GM21528 (cell line): ENCODE measurements around the gene TIMM13.

Experiments
- ATAC-seq: cut with Tn5 transposase; IDR thresholded peaks from one replicate; pipeline ENCODE4 v1.9.1; 2021; ENCODE audit warnings: mild to moderate bottlenecking, moderate library complexity; ENCODE audit not compliant: unreplicated experiment, low FRiP score

TIMM13 gene

DNA sequence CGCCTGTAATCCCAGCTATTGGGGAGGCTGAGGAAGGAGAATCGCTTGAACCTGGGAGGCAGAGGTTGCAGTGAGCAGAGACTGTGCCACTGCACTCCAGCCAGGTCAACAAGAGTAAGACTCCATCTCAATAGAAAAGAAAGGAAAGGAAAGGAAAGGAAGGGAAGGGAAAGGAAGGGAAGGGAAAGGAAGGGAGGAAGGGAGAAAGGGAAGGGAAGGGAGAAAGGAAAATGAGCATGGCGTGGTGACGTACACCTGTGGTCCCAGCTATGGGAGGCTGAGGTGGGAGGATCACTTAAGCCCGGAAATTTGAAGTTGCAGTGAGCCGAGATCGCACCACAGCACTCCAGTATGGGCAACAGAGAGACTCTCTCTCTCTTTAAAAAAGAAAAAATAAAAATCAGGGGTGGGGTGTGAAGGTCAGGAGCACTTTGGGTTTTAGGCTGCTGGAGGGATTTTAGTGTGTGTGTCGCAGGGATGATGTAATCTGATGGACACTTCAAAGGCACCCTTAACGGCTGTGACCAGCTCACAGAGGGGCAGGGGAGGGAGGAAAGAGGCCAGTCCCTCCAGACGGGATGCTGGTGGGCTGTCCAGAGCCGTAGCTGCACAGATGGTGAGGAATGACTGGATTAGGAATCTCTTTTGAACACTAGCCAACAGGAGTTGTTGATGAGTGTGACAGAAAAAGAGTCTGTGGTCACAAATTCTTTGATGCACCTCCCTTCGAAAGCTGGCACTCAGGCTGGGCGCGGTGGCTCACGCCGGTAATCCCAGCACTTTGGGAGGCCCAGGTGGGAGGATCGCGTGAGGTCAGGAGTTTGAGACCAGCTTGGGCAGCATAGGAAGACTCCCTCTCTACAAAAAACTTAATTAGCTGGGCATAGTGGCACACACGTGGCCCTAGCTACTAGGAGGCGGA is 39.8 kb downstream of the TIMM13 start:
- no peak for ATAC-seq

DNA sequence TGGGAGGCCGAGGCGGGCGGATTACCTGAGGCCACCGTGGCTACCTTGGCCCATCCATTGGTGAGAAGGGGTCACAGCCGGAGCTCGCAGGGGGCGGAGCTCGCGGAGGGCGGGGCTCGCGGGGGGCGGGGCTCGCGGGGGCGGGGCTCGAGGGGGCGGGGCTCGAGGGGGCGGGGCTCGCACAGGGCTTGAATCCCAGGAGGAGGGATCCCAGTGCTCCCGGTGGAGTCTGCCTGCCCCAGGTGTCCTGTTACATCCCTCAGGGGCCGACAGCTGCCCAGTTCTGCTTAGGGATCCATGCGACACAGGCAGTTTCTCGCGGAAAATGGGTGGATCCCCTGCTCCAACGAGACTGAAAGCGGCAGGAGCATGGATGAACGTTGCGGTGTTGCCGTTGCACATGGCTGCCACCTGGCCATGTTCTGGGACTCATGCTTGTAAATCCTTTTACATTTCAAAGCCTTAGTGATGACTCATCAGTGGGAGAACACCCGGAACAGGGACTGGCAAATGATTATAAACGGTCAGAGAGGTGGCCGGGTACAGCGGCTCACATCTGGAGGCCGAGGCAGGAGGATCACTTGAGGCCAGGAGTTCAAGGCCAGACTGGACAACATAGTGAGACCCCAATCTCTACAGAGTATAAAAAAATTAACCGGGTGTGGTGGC is 42.2 kb downstream of the TIMM13 start:
- no peak for ATAC-seq

DNA sequence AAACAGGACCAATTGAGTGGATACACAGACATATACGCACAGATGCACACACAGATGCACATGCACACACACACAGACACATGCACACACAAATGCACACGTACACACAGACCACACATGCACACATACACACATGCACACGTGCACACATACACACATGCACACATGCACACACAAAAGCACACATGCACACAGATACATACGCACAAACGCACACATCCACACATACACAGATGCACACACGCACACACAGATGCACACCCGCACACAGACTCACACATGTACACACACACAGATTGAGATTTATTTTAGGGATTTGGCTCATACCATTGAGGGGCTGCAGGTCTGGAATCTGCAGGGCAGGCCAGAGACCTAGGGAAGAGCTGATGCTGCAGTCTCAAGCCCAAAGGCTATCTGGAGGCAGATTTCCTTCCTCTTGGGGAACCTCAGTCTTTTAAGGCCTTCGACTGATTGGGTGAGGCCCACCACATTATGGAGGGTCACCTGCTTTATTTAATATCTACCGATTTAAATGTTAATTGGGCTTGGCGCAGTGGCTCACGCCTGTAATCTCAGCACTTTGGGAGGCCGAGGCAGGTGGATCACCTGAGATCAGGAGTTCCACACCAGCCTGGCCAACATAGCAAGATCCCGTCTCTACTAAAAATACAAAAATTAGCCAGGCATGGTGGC is 44.7 kb downstream of the TIMM13 start:
- no peak for ATAC-seq

DNA sequence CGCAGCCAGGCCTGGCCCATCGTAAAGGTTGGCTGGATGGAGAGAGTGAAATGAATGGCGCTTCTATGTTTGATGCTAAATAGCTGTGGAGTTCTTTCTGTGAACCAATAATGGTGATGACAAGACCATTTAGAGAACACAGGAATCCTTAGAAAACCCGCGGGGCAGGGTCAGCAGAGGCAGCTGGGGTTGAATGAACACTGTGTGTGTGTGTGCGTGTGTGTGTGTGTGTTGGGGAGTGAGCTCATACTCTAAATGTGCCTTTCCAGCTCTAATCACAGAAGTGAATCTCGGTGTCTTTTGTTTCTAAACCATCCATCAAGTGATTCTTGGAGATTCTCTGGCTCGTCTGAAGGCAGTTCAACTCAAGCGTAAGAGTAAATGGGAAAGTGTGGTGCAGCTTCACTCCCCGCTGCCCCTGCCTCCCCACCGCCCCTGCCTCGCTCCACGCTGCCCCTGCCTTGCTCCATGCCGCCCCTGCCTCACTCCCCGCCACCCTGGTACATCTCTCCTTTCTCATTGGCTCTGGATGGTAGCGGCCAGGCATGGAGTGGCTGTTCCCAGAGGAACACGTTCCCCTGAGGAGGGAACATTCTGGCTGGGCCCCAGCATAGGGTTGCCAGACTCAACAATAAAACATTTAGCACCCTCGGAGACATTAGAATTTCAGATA is 46.1 kb downstream of the TIMM13 start:
- ATAC-seq: no peak

DNA sequence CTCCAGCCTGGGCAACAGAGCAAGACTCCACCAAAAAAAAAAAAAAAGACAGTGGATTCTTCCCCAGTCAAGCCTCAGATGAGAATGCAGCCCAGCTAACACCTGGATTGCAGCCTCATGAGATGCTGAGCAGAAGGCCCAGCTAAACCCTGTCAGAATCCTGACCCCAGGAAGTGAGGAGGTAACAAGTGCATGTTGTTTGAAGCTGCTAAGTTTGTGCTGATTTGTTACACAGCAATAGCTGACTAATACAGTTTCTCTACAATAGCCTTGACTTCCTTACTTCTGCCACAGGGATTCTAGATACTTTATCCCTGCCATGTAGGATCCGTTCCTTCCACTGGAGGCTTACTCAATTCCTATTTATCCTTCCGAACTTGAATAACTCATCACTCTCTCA is 46.8 kb downstream of the TIMM13 start:
- ATAC-seq: no peak

DNA sequence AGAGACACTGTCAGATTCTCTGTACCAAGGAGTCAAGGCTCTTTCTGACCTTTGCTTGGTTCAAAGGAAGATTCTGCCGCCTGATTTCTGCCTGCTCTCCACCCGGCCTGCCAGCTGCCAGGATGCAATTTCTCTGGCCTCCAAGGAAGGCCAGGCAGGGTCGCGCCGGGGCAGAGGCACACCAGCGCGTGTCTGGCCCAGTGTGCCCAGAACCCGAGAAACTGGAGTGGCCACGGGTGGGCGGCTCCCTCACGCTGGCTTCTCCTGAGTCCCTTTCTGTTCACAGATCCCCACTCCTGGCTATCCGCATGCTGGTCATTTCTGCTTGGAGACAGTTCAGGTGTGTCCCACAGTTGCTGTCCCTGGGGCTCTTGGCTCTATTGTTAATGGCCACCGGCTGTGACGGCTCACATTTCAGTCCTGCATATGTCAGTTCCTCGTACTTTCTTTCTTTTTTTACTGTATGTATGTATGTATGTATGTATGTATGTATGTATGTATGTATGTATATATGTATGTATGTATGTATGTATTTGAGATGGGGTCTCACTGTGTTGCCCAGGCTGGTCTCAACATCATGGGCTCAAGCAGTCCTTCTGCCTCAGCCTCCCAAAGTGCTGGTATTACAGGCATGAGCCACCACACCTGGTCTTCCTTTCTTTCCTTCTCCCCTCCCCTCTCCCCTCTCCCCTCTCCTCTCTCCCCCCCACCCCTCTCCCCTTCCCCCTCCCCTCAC is 50.4 kb downstream of the TIMM13 start:
- no peak for ATAC-seq
